Endodermal cell (in vitro differentiated cells): ENCODE results near the gene SENP6. TPM values are rescaled to one million over a fixed set of nuclear protein-coding genes. Genes with fewer than 3 reads are reported as not detected.

Experiments used
- DNase-seq: peaks from one replicate; pipeline ENCODE4 v3.0.0-alpha.2; 2017
- H3K27ac ChIP-seq: 2 replicates; pipeline ENCODE4 v1.5.1; 2013; ENCODE audit warnings: mild to moderate bottlenecking, low read depth, low read length, moderate library complexity
- H3K27me3 ChIP-seq: 2 replicates; pipeline ENCODE4 v1.6.1; 2013; ENCODE audit warnings: mild to moderate bottlenecking, low read length, moderate library complexity; ENCODE audit not compliant: insufficient read depth, control insufficient read depth, poor library complexity, severe bottlenecking
- H3K36me3 ChIP-seq: 2 replicates; pipeline ENCODE4 v1.7.0; 2013; ENCODE audit warnings: mild to moderate bottlenecking, low read length, moderate library complexity; ENCODE audit not compliant: control insufficient read depth, insufficient read depth
- H3K4me1 ChIP-seq: one replicate; pipeline ENCODE4 v1.7.0; 2013; ENCODE audit warnings: low read length; ENCODE audit not compliant: control insufficient read depth, insufficient read depth
- H3K4me3 ChIP-seq: 2 replicates; pipeline ENCODE4 v1.5.1; 2013; ENCODE audit warnings: mild to moderate bottlenecking, low read length, moderate library complexity
- H3K9ac ChIP-seq: 2 replicates; pipeline ENCODE4 v1.6.1; 2013; ENCODE audit warnings: mild to moderate bottlenecking, low read length, moderate library complexity; ENCODE audit not compliant: poor library complexity, severe bottlenecking; ENCODE audit errors: extremely low read depth
- H3K9me3 ChIP-seq: 2 replicates; pipeline ENCODE4 v1.6.1; 2013; ENCODE audit warnings: mild to moderate bottlenecking, low read length, moderate library complexity; ENCODE audit not compliant: control insufficient read depth
- H3K27ac Mint-ChIP-seq: 2 replicates; pipeline ENCODE4 v1.8.0; 2020; ENCODE audit warnings: mixed read lengths
- H3K27me3 Mint-ChIP-seq: 2 replicates; pipeline ENCODE4 v1.8.0; 2021; ENCODE audit warnings: mild to moderate bottlenecking, mixed read lengths; ENCODE audit not compliant: insufficient read depth
- H3K36me3 Mint-ChIP-seq: 2 replicates; pipeline ENCODE4 v1.8.0; 2020; ENCODE audit warnings: low read depth, mixed read lengths
- H3K4me1 Mint-ChIP-seq: 2 replicates; pipeline ENCODE4 v1.8.0; 2020; ENCODE audit warnings: mixed read lengths
- H3K4me3 Mint-ChIP-seq: 2 replicates; pipeline ENCODE4 v1.8.0; 2020; ENCODE audit warnings: mild to moderate bottlenecking, moderate library complexity, mixed read lengths
- H3K9me3 Mint-ChIP-seq: 2 replicates; pipeline ENCODE4 v1.8.0; 2020; ENCODE audit warnings: mild to moderate bottlenecking, mixed read lengths
- WGBS, 2 experiments: methylation state at CpG; one replicate each; pipeline versions ENCODE4 v1.1.5 to v1.1.7; 2013; ENCODE audit warnings: missing lambda C conversion rate in 2 of 2, mixed read lengths in 1 of 2; ENCODE audit not compliant: insufficient coverage in 1 of 2, insufficient read length in 1 of 2; 5-methylcytosine and 5-hydroxymethylcytosine counted together
- total RNA-seq, 2 donors: library from RNA; stranded (reverse); fragmentation: NEBNext Ultra II Directional in 1 of 2; extraction: Animal tissue kit (Norgen Biotek cat#: 25700) in 1 of 2; gene quantifications; 2 replicates in 1 of 2; 3 replicates in 1 of 2; pipeline ENCODE4 v1.2.1, GENCODE V29; 2021
- TF ChIP-seq, protein P1 (sequence below): fragments of 200-600 bp; sonication (generic); conservative IDR thresholded peaks from 2 replicates; pipeline ENCODE4 v1.5.0; 2021; ENCODE audit warnings: antibody characterized with exemption, mild to moderate bottlenecking

Gene SENP6
- total RNA-seq, 2 donors from 2014 or later: 101 to 113 TPM

- WGBS, 2 experiments: 100% methylated on average over 1 of the region's 1 CpG; no CpG with 5 or more reads in 1 of the 2 experiments
- Histone ChIP-seq H3K27ac (no peak overlapping the region), H3K27me3 (no peaks in the 10 kb centered on the region), H3K4me1 (no peaks in the 10 kb centered on the region), H3K9me3 (no peaks in the 10 kb centered on the region), H3K36me3 (peaks cover 4% of the 10 kb centered on the region), H3K4me3 (no peak overlapping the region), H3K9ac (no peak overlapping the region)
- DNase-seq: no peak
- H3K4me1 Mint-ChIP-seq: peaks cover 18% of the 10 kb centered on the region
- H3K36me3 Mint-ChIP-seq: peaks cover 9% of the 10 kb centered on the region
- H3K27ac Mint-ChIP-seq: no peak overlapping the region
- no peaks in the 10 kb centered on the region for H3K27me3 Mint-ChIP-seq
- H3K4me3 Mint-ChIP-seq: no peak overlapping the region
- TF ChIP-seq, protein P1, sequence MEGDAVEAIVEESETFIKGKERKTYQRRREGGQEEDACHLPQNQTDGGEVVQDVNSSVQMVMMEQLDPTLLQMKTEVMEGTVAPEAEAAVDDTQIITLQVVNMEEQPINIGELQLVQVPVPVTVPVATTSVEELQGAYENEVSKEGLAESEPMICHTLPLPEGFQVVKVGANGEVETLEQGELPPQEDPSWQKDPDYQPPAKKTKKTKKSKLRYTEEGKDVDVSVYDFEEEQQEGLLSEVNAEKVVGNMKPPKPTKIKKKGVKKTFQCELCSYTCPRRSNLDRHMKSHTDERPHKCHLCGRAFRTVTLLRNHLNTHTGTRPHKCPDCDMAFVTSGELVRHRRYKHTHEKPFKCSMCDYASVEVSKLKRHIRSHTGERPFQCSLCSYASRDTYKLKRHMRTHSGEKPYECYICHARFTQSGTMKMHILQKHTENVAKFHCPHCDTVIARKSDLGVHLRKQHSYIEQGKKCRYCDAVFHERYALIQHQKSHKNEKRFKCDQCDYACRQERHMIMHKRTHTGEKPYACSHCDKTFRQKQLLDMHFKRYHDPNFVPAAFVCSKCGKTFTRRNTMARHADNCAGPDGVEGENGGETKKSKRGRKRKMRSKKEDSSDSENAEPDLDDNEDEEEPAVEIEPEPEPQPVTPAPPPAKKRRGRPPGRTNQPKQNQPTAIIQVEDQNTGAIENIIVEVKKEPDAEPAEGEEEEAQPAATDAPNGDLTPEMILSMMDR: no peak
- peaks cover 2% of the 10 kb centered on the region for H3K9me3 Mint-ChIP-seq
Observed at GRCh38 chr6:75761489-75761888, 159.8 kb downstream of the SENP6 start.

GRCh38 chr6:75762063-75762462 lies 160.4 kb downstream of the SENP6 start:
- TF ChIP-seq, protein P1: no peak
- no peak overlapping the region for H3K9ac ChIP-seq
- 87 to 95% methylated on average over 7 to 8 of the region's 8 CpGs for WGBS, 2 experiments
- Mint-ChIP-seq H3K36me3 (peaks cover 9% of the 10 kb centered on the region), H3K27ac (no peak overlapping the region), H3K4me1 (peaks cover 18% of the 10 kb centered on the region), H3K4me3 (no peak overlapping the region), H3K27me3 (no peaks in the 10 kb centered on the region), H3K9me3 (peaks cover 2% of the 10 kb centered on the region)
- no peaks in the 10 kb centered on the region for H3K9me3 ChIP-seq
- DNase-seq: no peak
- no peaks in the 10 kb centered on the region for H3K4me1 ChIP-seq
- no peak overlapping the region for H3K27ac ChIP-seq
- no peak overlapping the region for H3K4me3 ChIP-seq
- H3K36me3 ChIP-seq: peaks cover 4% of the 10 kb centered on the region
- H3K27me3 ChIP-seq: no peaks in the 10 kb centered on the region

DNA sequence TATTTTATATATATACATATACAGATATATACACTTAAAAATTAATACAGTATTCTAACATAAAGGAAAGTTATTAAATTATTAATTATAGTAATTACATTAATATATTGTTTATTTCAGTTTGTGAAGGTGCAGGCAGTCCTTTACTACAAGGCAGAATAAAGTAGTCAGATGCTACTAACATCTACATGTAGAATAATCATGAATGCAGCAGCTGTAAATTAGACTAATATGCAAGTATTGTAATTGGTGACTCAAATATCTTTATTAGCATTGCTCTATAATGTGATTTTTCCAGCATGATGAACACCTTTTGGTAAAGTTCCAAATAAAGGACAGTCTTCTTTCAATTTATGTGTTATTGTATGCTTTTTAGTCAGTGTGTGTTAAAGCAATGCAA lies 164.7 kb downstream of the SENP6 start:
- H3K4me3 Mint-ChIP-seq: no peak overlapping the region
- H3K27ac Mint-ChIP-seq: no peak overlapping the region
- Histone ChIP-seq H3K4me3 (no peak overlapping the region), H3K4me1 (no peaks in the 10 kb centered on the region), H3K9ac (no peak overlapping the region), H3K36me3 (peaks cover 4% of the 10 kb centered on the region), H3K27ac (no peak overlapping the region), H3K27me3 (no peaks in the 10 kb centered on the region), H3K9me3 (no peaks in the 10 kb centered on the region)
- peaks cover 14% of the 10 kb centered on the region for H3K4me1 Mint-ChIP-seq
- TF ChIP-seq, protein P1: no peak
- DNase-seq: no peak
- H3K27me3 Mint-ChIP-seq: no peaks in the 10 kb centered on the region
- H3K9me3 Mint-ChIP-seq: no peaks in the 10 kb centered on the region
- peaks cover 9% of the 10 kb centered on the region for H3K36me3 Mint-ChIP-seq

Other genes with a start within 250 kb of the SENP6 start
- under 1 TPM; 0.35 TPM for gene FILIP1, start 108.1 kb upstream of the SENP6 start, total RNA-seq
- 10 to 100 TPM; 58.7 to 89.9 TPM for gene MYO6, start 147.4 kb downstream of the SENP6 start, total RNA-seq